Glutamatergic neuron (in vitro differentiated cells): Measurements from ENCODE around the gene POLD3. TPM values are rescaled to one million over a fixed set of nuclear protein-coding genes. Genes with fewer than 3 reads are reported as not detected.

Source experiments
- DNase-seq: peaks from one replicate; pipeline ENCODE4 v3.0.0; 2022
- H3K27ac Mint-ChIP-seq: one replicate; pipeline ENCODE4 v1.8.0; 2020; ENCODE audit warnings: mild to moderate bottlenecking, mixed read lengths, inconsistent platforms; ENCODE audit not compliant: unreplicated experiment
- H3K27me3 Mint-ChIP-seq: one replicate; pipeline ENCODE4 v1.8.0; 2020; ENCODE audit warnings: mild to moderate bottlenecking, moderate library complexity, mixed read lengths, inconsistent platforms; ENCODE audit not compliant: unreplicated experiment
- H3K36me3 Mint-ChIP-seq: one replicate; pipeline ENCODE4 v1.8.0; 2020; ENCODE audit warnings: mild to moderate bottlenecking, mixed read lengths, inconsistent platforms; ENCODE audit not compliant: unreplicated experiment
- H3K4me1 Mint-ChIP-seq: one replicate; pipeline ENCODE4 v1.8.0; 2020; ENCODE audit warnings: mild to moderate bottlenecking, low read depth, mixed read lengths, inconsistent platforms; ENCODE audit not compliant: unreplicated experiment
- H3K4me3 Mint-ChIP-seq: one replicate; pipeline ENCODE4 v1.8.0; 2020; ENCODE audit warnings: mild to moderate bottlenecking, mixed read lengths, inconsistent platforms; ENCODE audit not compliant: unreplicated experiment
- H3K9me3 Mint-ChIP-seq: one replicate; pipeline ENCODE4 v1.8.0; 2020; ENCODE audit warnings: mild to moderate bottlenecking, moderate library complexity, mixed read lengths, inconsistent platforms; ENCODE audit not compliant: unreplicated experiment
- long read RNA-seq: library from polyadenylated mRNA; unstranded; transcript quantifications from one replicate; pipeline ENCODE4 v2.0.0, GENCODE V29; 2020; ENCODE audit not compliant: unreplicated experiment
- total RNA-seq: library from RNA; stranded (reverse); fragmentation: NEBNext Ultra II Directional; extraction: Animal tissue kit (Norgen Biotek cat#: 25700); gene quantifications from one replicate; pipeline ENCODE4 v1.2.1, GENCODE V29; 2021; ENCODE audit not compliant: unreplicated experiment
- TF ChIP-seq, protein P1 (sequence below): fragments of 200-600 bp; sonication (generic); IDR thresholded peaks from one replicate; pipeline ENCODE4 v1.5.0; 2021; ENCODE audit not compliant: partially characterized antibody, unreplicated experiment

Gene POLD3, protein sequence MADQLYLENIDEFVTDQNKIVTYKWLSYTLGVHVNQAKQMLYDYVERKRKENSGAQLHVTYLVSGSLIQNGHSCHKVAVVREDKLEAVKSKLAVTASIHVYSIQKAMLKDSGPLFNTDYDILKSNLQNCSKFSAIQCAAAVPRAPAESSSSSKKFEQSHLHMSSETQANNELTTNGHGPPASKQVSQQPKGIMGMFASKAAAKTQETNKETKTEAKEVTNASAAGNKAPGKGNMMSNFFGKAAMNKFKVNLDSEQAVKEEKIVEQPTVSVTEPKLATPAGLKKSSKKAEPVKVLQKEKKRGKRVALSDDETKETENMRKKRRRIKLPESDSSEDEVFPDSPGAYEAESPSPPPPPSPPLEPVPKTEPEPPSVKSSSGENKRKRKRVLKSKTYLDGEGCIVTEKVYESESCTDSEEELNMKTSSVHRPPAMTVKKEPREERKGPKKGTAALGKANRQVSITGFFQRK
- total RNA-seq = 9.0 TPM
- long read RNA-seq, partial matches to known transcripts = 5 of 6 reads
- long read RNA-seq, other reads (novel, unspliced or antisense) = 0 of 6 reads

DNA sequence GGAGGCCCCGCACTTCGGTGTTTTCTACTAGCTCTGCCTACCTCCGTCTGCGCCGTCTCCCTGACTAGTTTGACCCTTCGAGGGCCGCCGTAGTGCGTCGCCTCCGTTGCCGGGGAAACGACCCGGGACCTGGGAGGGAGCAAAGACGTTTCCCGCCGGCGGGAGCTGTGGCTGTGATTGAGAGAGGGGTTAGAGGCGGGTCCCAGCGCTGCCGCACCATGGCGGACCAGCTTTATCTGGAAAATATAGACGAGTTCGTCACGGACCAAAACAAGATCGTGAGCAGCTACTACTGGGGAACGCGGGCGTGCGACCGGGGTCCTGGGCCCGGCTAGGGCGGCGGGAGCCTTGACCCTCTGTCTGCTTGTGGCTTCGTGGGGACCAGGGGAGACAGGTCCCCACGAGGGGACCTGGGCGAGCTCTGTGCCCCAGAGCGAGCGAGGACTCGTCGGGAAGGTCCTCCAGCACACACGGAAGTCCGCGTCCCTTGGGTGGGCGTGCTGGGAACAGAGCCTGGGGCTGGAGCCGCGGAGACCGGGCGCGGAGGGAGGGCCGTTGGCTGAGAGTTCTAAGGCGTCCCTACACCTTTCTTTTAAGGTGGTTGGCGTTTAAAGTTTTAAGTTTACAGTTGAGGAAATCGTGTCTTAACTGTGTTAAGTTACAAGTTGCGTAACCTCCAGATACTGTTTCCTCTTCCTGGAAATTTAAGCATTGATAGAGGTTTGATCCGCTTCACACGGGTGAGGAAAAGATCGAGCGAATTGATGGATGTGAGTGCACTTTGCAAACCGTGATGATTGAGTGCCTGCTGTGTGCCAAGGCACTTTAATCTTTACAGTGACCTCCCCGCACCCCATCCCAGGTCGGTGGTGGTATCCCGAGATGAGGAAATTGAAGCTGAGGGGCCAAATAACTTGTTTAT lies at the start of gene POLD3:
TSS of gene POLD3 (plus strand) at position 142 of the 922 bp plus-strand sequence. CDS start at position 219, 77 bp downstream.
- Mint-ChIP-seq H3K4me3 (peak within 1 kb of the TSS; percentile 98), H3K9me3 (peaks cover 2% of the 10 kb centered on the region), H3K36me3 (no peaks in the 10 kb centered on the region), H3K27ac (peak within 1 kb of the TSS; percentile 83), H3K4me1 (peaks cover 5% of the 10 kb centered on the region), H3K27me3 (no peaks in the 10 kb centered on the region)
- peak; percentile 98 for DNase-seq
- TF ChIP-seq, protein P1, sequence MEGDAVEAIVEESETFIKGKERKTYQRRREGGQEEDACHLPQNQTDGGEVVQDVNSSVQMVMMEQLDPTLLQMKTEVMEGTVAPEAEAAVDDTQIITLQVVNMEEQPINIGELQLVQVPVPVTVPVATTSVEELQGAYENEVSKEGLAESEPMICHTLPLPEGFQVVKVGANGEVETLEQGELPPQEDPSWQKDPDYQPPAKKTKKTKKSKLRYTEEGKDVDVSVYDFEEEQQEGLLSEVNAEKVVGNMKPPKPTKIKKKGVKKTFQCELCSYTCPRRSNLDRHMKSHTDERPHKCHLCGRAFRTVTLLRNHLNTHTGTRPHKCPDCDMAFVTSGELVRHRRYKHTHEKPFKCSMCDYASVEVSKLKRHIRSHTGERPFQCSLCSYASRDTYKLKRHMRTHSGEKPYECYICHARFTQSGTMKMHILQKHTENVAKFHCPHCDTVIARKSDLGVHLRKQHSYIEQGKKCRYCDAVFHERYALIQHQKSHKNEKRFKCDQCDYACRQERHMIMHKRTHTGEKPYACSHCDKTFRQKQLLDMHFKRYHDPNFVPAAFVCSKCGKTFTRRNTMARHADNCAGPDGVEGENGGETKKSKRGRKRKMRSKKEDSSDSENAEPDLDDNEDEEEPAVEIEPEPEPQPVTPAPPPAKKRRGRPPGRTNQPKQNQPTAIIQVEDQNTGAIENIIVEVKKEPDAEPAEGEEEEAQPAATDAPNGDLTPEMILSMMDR = no peak

DNA sequence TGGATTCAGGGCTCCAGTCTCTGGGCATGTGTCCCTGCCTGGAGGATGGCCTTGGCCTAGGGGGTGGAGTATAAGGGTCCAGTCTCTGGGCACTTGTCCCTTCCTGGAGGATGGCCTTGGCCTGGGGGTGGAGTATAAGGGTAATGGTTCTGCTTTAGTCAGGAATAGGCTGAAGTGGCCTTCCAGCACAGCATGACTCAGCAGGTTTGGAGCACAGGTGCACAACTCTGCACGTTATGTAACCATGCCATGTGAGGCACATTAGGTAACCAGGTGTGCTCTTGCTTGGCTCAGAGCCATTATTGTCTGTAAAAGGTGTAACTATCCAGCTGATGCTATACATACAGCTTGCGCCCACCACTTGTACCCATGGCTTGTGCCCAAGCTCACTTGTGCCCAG lies 48.4 kb upstream of the POLD3 start:
- peaks cover 9% of the 10 kb centered on the region for H3K9me3 Mint-ChIP-seq
- H3K4me3 Mint-ChIP-seq = no peak overlapping the region

DNA sequence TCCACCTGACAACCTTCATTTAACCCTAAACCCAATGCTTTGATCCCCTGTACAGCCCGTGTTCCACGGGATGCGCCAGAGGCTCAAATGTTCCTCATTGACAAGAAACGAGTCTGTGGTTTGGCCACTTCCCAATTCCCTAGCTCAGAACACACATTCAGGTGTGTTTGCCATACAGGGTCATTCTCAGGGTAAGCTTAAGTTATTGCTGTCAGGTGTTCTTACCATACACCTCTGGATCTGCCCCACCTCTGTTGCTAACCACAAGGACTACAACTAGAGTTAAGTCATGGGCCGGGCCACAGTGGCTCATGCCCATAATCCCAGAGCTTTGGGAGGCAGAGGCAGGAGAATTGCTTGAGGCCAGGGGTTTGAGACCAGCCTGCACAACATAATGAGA lies 45.6 kb upstream of the POLD3 start:
- H3K4me1 Mint-ChIP-seq = no peaks in the 10 kb centered on the region
- H3K36me3 Mint-ChIP-seq = no peaks in the 10 kb centered on the region
- H3K27me3 Mint-ChIP-seq = peaks cover 2% of the 10 kb centered on the region
- DNase-seq = no peak
- no peak overlapping the region for H3K27ac Mint-ChIP-seq
- peaks cover 5% of the 10 kb centered on the region for H3K9me3 Mint-ChIP-seq
- TF ChIP-seq, protein P1 = no peak
- H3K4me3 Mint-ChIP-seq = no peak overlapping the region

More for the DNA sequence above, 48.4 kb upstream of the POLD3 start:
- Mint-ChIP-seq H3K27ac (no peak overlapping the region), H3K4me1 (no peaks in the 10 kb centered on the region), H3K36me3 (peaks cover 4% of the 10 kb centered on the region), H3K27me3 (peaks cover 2% of the 10 kb centered on the region)
- no peak for DNase-seq
- TF ChIP-seq, protein P1 = no peak

DNA sequence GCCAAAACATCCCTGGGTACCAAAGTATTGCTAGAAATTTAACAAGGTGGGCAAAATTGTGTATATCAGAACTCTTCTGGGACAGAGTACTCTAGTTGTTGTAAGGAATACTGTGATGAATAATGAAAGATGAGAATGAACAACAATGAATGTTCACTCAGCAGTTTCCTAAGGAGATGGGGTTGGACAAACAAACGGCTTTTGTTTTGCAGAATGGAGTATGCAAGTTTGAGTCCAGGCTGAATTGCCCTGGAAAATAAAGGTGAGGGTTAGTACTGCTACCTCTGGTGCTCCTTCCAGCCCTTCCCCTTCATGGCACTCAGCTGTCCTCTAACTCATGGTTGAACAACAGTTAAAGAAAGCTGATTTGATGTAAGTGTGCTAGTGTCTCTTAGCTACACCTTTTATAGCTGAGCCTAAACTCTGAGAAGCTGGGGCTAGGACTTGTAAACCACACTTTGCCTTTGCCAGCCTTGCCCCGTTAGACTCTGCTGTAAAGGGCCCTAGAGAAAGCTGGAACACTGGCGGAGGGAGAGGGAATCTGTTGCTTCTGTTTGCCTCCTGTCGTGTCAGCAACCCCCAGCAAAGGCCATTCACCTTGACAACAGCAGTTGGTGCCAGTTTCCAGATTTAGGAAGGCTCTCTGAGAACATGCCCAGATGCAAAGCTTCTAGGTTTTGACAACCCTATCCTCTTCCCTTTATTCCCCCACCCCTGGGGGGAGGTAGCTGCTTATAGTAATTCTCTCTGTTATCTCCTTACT lies 41.2 kb upstream of the POLD3 start:
- H3K27ac Mint-ChIP-seq = no peak overlapping the region
- no peak overlapping the region for H3K4me3 Mint-ChIP-seq
- no peak for DNase-seq
- TF ChIP-seq, protein P1 = no peak
- no peaks in the 10 kb centered on the region for H3K9me3 Mint-ChIP-seq
- H3K4me1 Mint-ChIP-seq = no peaks in the 10 kb centered on the region
- no peaks in the 10 kb centered on the region for H3K36me3 Mint-ChIP-seq
- no peaks in the 10 kb centered on the region for H3K27me3 Mint-ChIP-seq
